Activated T-helper 2 cell treated with anti-CD3 and anti-CD28 coated beads, Interferon-gamma antibody, Interleukin-2, Interleukin-4, amounts not matched to agents 10 μg/mL and 5 μg/mL and 100 μg/mL, durations not matched to agents 14 hours and 24 hours and 36 hours (primary cell): ENCODE measurements around the gene CCNK. TPM values are rescaled to one million over a fixed set of nuclear protein-coding genes. Genes with fewer than 3 reads are reported as not detected.

Source experiments
- DNase-seq: peaks from one replicate; pipeline ENCODE4 v3.0.0; 2021; ENCODE audit warnings: low spot score
- H3K27ac Mint-ChIP-seq: one replicate; pipeline ENCODE4 v1.8.0; 2021; ENCODE audit warnings: mixed read lengths
- H3K27me3 Mint-ChIP-seq: one replicate; pipeline ENCODE4 v1.8.0; 2021; ENCODE audit warnings: low read depth, mixed read lengths
- H3K36me3 Mint-ChIP-seq: one replicate; pipeline ENCODE4 v1.8.0; 2021; ENCODE audit warnings: low read depth, mixed read lengths
- H3K4me1 Mint-ChIP-seq: one replicate; pipeline ENCODE4 v1.8.0; 2021; ENCODE audit warnings: low read depth, mixed read lengths
- H3K4me3 Mint-ChIP-seq: one replicate; pipeline ENCODE4 v1.8.0; 2021; ENCODE audit warnings: low read depth, mild to moderate bottlenecking, moderate library complexity, mixed read lengths
- H3K9me3 Mint-ChIP-seq: one replicate; pipeline ENCODE4 v1.8.0; 2021; ENCODE audit warnings: mixed read lengths
- intact Hi-C: fragments of 100-400 bp; cut with micrococcal nuclease; formaldehyde crosslinking; loops from one replicate; pipeline ENCODE4 v1.15.1; 2023
- total RNA-seq: library from RNA; stranded (reverse); gene quantifications from 2 replicates; pipeline ENCODE4 v1.2.3, GENCODE V29; 2022

CCNK gene
- total RNA-seq, 1 donor from 2014 or later, result 77.8 TPM

DNA sequence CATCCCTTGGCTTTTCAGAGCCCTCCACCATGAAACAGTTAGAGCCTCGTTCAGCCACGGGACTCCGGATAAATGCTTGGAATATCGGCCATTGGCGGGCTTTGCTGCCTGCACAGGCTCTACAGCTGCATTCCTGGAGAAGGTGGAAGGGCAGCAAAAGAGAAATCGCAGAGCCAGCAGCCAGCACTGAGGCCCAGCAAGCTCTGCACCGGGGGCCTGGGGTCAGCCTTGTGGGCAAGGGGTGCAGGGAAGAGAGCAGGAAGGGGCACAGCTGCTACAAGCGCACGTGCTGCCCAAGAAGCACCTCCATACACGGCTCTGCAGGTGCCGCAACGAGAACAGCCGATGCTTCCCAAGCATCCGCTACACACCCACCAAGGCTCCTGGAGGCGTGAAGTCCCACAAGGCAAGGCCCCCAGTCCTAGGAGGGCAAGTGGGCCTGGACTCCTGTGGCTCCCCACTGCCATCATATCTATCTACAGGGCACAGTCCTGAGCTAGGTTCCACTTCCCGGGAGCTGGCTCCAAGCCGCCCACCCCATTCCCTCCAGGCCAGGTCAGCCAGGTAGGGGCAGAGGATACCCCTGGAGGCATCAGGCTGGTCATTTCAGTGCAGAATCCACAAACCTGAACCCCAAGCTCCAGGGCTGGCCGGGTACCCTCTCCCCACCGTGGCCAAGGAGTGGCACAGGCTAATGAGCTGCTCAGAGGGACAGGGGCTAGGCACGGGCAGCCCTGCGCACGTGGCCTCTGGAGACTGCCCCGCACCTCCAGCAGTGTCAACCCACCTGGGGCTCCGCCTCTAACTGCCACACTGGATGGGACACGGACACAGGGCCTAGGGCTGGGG, 40.2 kb downstream of the CCNK start:
- intact Hi-C loops, result no loop called here
- H3K36me3 Mint-ChIP-seq, result no peaks in the 10 kb centered on the region
- H3K4me3 Mint-ChIP-seq, result no peak overlapping the region
- no peaks in the 10 kb centered on the region for H3K9me3 Mint-ChIP-seq
- DNase-seq, result no peak
- H3K4me1 Mint-ChIP-seq, result peaks cover 1% of the 10 kb centered on the region
- H3K27me3 Mint-ChIP-seq, result no peaks in the 10 kb centered on the region
- H3K27ac Mint-ChIP-seq, result no peak overlapping the region

GRCh38 chr14:99522025-99522401, 40.8 kb downstream of the CCNK start:
- Mint-ChIP-seq H3K36me3 (no peaks in the 10 kb centered on the region), H3K9me3 (no peaks in the 10 kb centered on the region), H3K27me3 (no peaks in the 10 kb centered on the region), H3K27ac (no peak overlapping the region), H3K4me3 (no peak overlapping the region), H3K4me1 (peaks cover 1% of the 10 kb centered on the region)
- no peak for DNase-seq
- intact Hi-C loops, result no loop called here

GRCh38 chr14:99522457-99522891, 41.3 kb downstream of the CCNK start:
- Mint-ChIP-seq H3K9me3 (no peaks in the 10 kb centered on the region), H3K4me1 (peaks cover 1% of the 10 kb centered on the region), H3K4me3 (no peak overlapping the region), H3K27ac (no peak overlapping the region), H3K27me3 (no peaks in the 10 kb centered on the region), H3K36me3 (no peaks in the 10 kb centered on the region)
- no peak for DNase-seq
- intact Hi-C loops, result no loop called here

GRCh38 chr14:99522934-99523703, 41.9 kb downstream of the CCNK start:
- no peaks in the 10 kb centered on the region for H3K9me3 Mint-ChIP-seq
- H3K27me3 Mint-ChIP-seq, result no peaks in the 10 kb centered on the region
- intact Hi-C loops, result no loop called here
- H3K4me1 Mint-ChIP-seq, result peaks cover 1% of the 10 kb centered on the region
- DNase-seq, result no peak
- H3K36me3 Mint-ChIP-seq, result no peaks in the 10 kb centered on the region
- no peak overlapping the region for H3K4me3 Mint-ChIP-seq
- H3K27ac Mint-ChIP-seq, result no peak overlapping the region

DNA sequence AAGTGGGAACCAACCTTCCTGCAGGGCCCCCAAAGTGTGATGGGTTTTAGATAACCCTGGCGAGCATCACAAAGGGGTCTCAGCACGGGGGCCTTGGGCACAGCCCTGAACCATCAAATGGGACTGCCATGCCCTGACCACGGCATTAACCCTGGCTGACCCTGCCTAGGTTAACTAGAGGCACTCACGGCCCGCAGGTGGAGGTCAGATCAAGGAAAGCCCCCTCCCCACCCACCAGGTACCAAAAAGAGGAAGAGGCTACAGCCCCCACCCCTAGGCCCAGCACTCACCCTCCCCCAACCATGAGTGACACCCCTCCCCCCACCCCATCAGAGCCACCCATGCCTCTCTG, 42.5 kb downstream of the CCNK start:
- Mint-ChIP-seq H3K4me3 (no peak overlapping the region), H3K9me3 (no peaks in the 10 kb centered on the region), H3K27ac (no peak overlapping the region), H3K4me1 (peaks cover 1% of the 10 kb centered on the region), H3K27me3 (no peaks in the 10 kb centered on the region), H3K36me3 (no peaks in the 10 kb centered on the region)
- intact Hi-C loops, result no loop called here
- no peak for DNase-seq

- H3K27ac Mint-ChIP-seq, result no peak overlapping the region
- no peaks in the 10 kb centered on the region for H3K9me3 Mint-ChIP-seq
- H3K36me3 Mint-ChIP-seq, result no peaks in the 10 kb centered on the region
- no peaks in the 10 kb centered on the region for H3K27me3 Mint-ChIP-seq
- H3K4me1 Mint-ChIP-seq, result peaks cover 1% of the 10 kb centered on the region
- DNase-seq, result no peak
- no peak overlapping the region for H3K4me3 Mint-ChIP-seq
- intact Hi-C loops, result no loop called here
These were observed 43.0 kb downstream of the CCNK start for GRCh38 chr14:99524091-99524661.

GRCh38 chr14:99524804-99525698, 43.8 kb downstream of the CCNK start:
- intact Hi-C loops, result no loop called here
- DNase-seq, result no peak
- Mint-ChIP-seq H3K4me1 (peaks cover 1% of the 10 kb centered on the region), H3K4me3 (no peak overlapping the region), H3K36me3 (no peaks in the 10 kb centered on the region), H3K9me3 (no peaks in the 10 kb centered on the region), H3K27ac (peak overlapping the region; percentile 46), H3K27me3 (no peaks in the 10 kb centered on the region)

- DNase-seq, result no peak
- Mint-ChIP-seq H3K4me3 (no peak overlapping the region), H3K36me3 (no peaks in the 10 kb centered on the region), H3K27me3 (no peaks in the 10 kb centered on the region), H3K27ac (no peak overlapping the region), H3K4me1 (peaks cover 1% of the 10 kb centered on the region), H3K9me3 (no peaks in the 10 kb centered on the region)
- intact Hi-C loops, result no loop called here
These were observed 44.5 kb downstream of the CCNK start for GRCh38 chr14:99525699-99526080.

GRCh38 chr14:99527026-99527425, 45.8 kb downstream of the CCNK start:
- Mint-ChIP-seq H3K36me3 (no peaks in the 10 kb centered on the region), H3K4me3 (no peak overlapping the region), H3K4me1 (peaks cover 1% of the 10 kb centered on the region), H3K27ac (no peak overlapping the region), H3K9me3 (no peaks in the 10 kb centered on the region), H3K27me3 (no peaks in the 10 kb centered on the region)
- no peak for DNase-seq
- intact Hi-C loops, result no loop called here

GRCh38 chr14:99527427-99528076, 46.3 kb downstream of the CCNK start:
- DNase-seq, result no peak
- Mint-ChIP-seq H3K27ac (no peak overlapping the region), H3K4me3 (no peak overlapping the region), H3K4me1 (peaks cover 1% of the 10 kb centered on the region), H3K9me3 (no peaks in the 10 kb centered on the region), H3K36me3 (no peaks in the 10 kb centered on the region), H3K27me3 (no peaks in the 10 kb centered on the region)
- intact Hi-C loops, result no loop called here

- Mint-ChIP-seq H3K27ac (no peak overlapping the region), H3K36me3 (no peaks in the 10 kb centered on the region)
These were observed 48.7 kb downstream of the CCNK start for GRCh38 chr14:99529899-99530298.

More at GRCh38 chr14:99529899-99530298, 48.7 kb downstream of the CCNK start:
- no peak for DNase-seq
- Mint-ChIP-seq H3K27me3 (no peaks in the 10 kb centered on the region), H3K4me3 (no peak overlapping the region), H3K4me1 (peaks cover 1% of the 10 kb centered on the region), H3K9me3 (no peaks in the 10 kb centered on the region)
- intact Hi-C loops, result no loop called here
